ENCODE data around the gene C10orf62. TPM values are rescaled to one million over a fixed set of nuclear protein-coding genes. Genes with fewer than 3 reads are reported as not detected.

The C10orf62 gene
- total RNA-seq, 1 experiment from 2014 or later, result not detected

GRCh38 chr10:97584060-97584797 is 5.3 kb upstream of the C10orf62 start, which contains the start of gene HOGA1:
Gene HOGA1, plus strand, starts transcription at chr10:97584389. Its CDS starts 315 bp downstream, at chr10:97584704.
- ChIA-PET POLR2A (interaction anchor here (0.5 to 1.0 kb wide), 3 partner anchors 12 to 58 kb away, joined by 3 to 5 read pairs (median 3); partner anchors contain the start of gene ANKRD2), CTCF (interaction anchor here (1.4 to 2.5 kb wide), 8 partner anchors 9 to 120 kb away, joined by 4 to 32 read pairs (median 6); partner anchors contain the start of genes ANKRD2 and MORN4)
- TF ChIP-seq CTCF (IDR thresholded peaks at IDR 0.05) (no peak), HMGXB4 (CRISPR knock-in tag; IDR thresholded peaks at IDR 0.05) (no peak), TCF7 (CRISPR knock-in tag; IDR thresholded peaks at IDR 0.05; ENCODE audit: low read depth) (no peak), NFYB (CRISPR knock-in tag; conservative IDR thresholded peaks at IDR 0.05; ENCODE audit: low read depth) (no peak), NFATC4 (CRISPR knock-in tag; IDR thresholded peaks at IDR 0.05) (no peak)
- TF ChIP-seq, protein P1, sequence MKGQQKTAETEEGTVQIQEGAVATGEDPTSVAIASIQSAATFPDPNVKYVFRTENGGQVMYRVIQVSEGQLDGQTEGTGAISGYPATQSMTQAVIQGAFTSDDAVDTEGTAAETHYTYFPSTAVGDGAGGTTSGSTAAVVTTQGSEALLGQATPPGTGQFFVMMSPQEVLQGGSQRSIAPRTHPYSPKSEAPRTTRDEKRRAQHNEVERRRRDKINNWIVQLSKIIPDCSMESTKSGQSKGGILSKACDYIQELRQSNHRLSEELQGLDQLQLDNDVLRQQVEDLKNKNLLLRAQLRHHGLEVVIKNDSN (CRISPR knock-in tag; IDR thresholded peaks at IDR 0.05), result peak; percentile 88
- TF ChIP-seq, protein P2, sequence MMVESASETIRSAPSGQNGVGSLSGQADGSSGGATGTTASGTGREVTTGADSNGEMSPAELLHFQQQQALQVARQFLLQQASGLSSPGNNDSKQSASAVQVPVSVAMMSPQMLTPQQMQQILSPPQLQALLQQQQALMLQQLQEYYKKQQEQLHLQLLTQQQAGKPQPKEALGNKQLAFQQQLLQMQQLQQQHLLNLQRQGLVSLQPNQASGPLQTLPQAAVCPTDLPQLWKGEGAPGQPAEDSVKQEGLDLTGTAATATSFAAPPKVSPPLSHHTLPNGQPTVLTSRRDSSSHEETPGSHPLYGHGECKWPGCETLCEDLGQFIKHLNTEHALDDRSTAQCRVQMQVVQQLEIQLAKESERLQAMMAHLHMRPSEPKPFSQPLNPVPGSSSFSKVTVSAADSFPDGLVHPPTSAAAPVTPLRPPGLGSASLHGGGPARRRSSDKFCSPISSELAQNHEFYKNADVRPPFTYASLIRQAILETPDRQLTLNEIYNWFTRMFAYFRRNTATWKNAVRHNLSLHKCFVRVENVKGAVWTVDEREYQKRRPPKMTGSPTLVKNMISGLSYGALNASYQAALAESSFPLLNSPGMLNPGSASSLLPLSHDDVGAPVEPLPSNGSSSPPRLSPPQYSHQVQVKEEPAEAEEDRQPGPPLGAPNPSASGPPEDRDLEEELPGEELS (CRISPR knock-in tag; IDR thresholded peaks at IDR 0.05), result no peak
- TF ChIP-seq, protein P3, sequence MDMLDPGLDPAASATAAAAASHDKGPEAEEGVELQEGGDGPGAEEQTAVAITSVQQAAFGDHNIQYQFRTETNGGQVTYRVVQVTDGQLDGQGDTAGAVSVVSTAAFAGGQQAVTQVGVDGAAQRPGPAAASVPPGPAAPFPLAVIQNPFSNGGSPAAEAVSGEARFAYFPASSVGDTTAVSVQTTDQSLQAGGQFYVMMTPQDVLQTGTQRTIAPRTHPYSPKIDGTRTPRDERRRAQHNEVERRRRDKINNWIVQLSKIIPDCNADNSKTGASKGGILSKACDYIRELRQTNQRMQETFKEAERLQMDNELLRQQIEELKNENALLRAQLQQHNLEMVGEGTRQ (CRISPR knock-in tag; IDR thresholded peaks at IDR 0.05), result peak; percentile 92
- TF ChIP-seq, protein P4, sequence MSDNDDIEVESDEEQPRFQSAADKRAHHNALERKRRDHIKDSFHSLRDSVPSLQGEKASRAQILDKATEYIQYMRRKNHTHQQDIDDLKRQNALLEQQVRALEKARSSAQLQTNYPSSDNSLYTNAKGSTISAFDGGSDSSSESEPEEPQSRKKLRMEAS (CRISPR knock-in tag; IDR thresholded peaks at IDR 0.05), result peak; percentile 19; the same call in 1 of the 2 replicates
- H3K4me3 Mint-ChIP-seq, result no peak within 1 kb of the TSS
- 0 out of 2 replicates have a peak, but pooled peaks cover 7% of the 10 kb centered on the region for H3K4me1 Mint-ChIP-seq
- peak; percentile 52 for DNase-seq (ENCODE audit: low spot score)
- H3K9me3 Mint-ChIP-seq, result no peaks in the 10 kb centered on the region
- no peaks in the 10 kb centered on the region for H3K36me3 Mint-ChIP-seq
- H3K27me3 Mint-ChIP-seq (ENCODE audit: low read depth), result no peaks in the 10 kb centered on the region
- H3K27ac Mint-ChIP-seq, result no peak within 1 kb of the TSS
- ATAC-seq, result peak; percentile 98

- DNase-seq (ENCODE audit: low spot score) (no peak), ATAC-seq (no peak)
- no peak overlapping the region for H3K4me3 Mint-ChIP-seq
- no peaks in the 10 kb centered on the region for H3K9me3 Mint-ChIP-seq
- no peak overlapping the region for H3K27ac Mint-ChIP-seq
- ChIA-PET POLR2A (interaction anchor here (0.5 kb wide), 1 partner anchor 57 kb away, joined by 5 read pairs; no protein-coding TSS in a partner anchor), CTCF (interaction anchor here (1.4 to 2.5 kb wide), 9 partner anchors 10 to 121 kb away, joined by 3 to 32 read pairs (median 6); partner anchors contain the start of genes ANKRD2 and MORN4)
- 0 out of 2 replicates have a peak, but pooled peaks cover 7% of the 10 kb centered on the region for H3K4me1 Mint-ChIP-seq
- no peaks in the 10 kb centered on the region for H3K27me3 Mint-ChIP-seq (ENCODE audit: low read depth)
- H3K36me3 Mint-ChIP-seq, result no peaks in the 10 kb centered on the region
- TF ChIP-seq, protein P5, sequence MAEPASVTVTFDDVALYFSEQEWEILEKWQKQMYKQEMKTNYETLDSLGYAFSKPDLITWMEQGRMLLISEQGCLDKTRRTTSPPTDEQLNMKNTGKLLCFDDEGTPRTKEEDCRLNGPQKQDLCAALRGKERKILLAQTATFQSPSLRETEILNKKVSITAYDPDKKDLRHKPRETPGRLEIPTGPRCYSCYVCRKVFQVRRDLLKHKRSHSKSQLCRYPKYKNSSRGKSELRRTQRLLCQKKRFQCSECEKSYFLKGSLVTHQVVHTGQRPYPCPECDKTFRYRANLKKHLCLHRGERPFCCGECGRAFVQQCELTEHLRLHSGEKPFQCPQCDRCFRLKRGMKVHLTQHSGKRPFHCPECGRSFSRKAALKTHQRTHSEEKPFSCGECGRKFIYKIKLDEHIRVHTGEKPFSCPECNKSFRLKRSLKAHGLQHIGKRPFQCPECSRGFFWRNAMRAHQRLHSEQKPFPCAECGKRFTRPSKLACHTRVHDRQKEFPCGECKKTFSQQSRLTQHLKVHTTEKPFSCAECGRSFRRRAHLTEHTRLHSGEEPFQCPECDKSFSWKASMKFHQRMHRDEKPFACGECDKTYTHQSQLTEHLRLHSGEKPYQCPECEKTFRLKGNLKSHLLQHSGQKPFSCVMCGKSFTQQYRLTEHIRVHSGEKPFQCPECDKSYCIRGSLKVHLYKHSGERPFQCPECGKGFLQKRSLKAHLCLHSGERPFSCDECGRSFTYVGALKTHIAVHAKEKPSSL (CRISPR knock-in tag; conservative IDR thresholded peaks at IDR 0.05), result no peak
- TF ChIP-seq SP1 (CRISPR knock-in tag; conservative IDR thresholded peaks at IDR 0.05) (no peak), KAT7 (CRISPR knock-in tag; IDR thresholded peaks at IDR 0.05; ENCODE audit: borderline replicate concordance) (no peak), HMGA2 (CRISPR knock-in tag; IDR thresholded peaks at IDR 0.05) (no peak), E2F1 (CRISPR knock-in tag; IDR thresholded peaks at IDR 0.05) (no peak), ZNF219 (CRISPR knock-in tag; IDR thresholded peaks at IDR 0.05; ENCODE audit: borderline replicate concordance) (no peak), RORB (CRISPR knock-in tag; IDR thresholded peaks at IDR 0.05) (no peak)
- TF ChIP-seq, protein P6, sequence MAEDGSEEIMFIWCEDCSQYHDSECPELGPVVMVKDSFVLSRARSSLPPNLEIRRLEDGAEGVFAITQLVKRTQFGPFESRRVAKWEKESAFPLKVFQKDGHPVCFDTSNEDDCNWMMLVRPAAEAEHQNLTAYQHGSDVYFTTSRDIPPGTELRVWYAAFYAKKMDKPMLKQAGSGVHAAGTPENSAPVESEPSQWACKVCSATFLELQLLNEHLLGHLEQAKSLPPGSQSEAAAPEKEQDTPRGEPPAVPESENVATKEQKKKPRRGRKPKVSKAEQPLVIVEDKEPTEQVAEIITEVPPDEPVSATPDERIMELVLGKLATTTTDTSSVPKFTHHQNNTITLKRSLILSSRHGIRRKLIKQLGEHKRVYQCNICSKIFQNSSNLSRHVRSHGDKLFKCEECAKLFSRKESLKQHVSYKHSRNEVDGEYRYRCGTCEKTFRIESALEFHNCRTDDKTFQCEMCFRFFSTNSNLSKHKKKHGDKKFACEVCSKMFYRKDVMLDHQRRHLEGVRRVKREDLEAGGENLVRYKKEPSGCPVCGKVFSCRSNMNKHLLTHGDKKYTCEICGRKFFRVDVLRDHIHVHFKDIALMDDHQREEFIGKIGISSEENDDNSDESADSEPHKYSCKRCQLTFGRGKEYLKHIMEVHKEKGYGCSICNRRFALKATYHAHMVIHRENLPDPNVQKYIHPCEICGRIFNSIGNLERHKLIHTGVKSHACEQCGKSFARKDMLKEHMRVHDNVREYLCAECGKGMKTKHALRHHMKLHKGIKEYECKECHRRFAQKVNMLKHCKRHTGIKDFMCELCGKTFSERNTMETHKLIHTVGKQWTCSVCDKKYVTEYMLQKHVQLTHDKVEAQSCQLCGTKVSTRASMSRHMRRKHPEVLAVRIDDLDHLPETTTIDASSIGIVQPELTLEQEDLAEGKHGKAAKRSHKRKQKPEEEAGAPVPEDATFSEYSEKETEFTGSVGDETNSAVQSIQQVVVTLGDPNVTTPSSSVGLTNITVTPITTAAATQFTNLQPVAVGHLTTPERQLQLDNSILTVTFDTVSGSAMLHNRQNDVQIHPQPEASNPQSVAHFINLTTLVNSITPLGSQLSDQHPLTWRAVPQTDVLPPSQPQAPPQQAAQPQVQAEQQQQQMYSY (CRISPR knock-in tag; IDR thresholded peaks at IDR 0.05), result no peak
These were observed 4.6 kb upstream of the C10orf62 start for GRCh38 chr10:97584798-97585438.

Data from WTC11 (cell line).